Hematopoietic multipotent progenitor cell treated with erythropoietin and hydrocortisone succinate and interleukin-3 and kit ligand, for 17 days (in vitro differentiated cells): ENCODE measurements around the gene C5orf46.
A peak's percentile ranks its signal among the peaks of the same experiment; 100 is the strongest.
"Not testable (repeated sequence)": the region's sequence is repeated elsewhere in the genome, so short reads cannot be mapped to it uniquely, and the experiment has no call there.

ENCODE experiments used
- DNase-seq: peaks from one replicate; pipeline ENCODE4 v3.0.0-alpha.2; 2015; ENCODE audit warnings: low spot score

C5orf46 gene

GRCh38 chr5:147906326-147907095, at the start of gene C5orf46:
C5orf46 (minus strand) TSS chr5:147906538; CDS start chr5:147906501, 37 bp downstream.
- DNase-seq, result no peak

GRCh38 chr5:147954971-147955370, 48.6 kb upstream of the C5orf46 start:
- DNase-seq, result no peak

GRCh38 chr5:147949711-147950573, 43.6 kb upstream of the C5orf46 start:
- peak; percentile 15 for DNase-seq

- DNase-seq, result not testable (repeated sequence)
These were observed 40.4 kb upstream of the C5orf46 start for GRCh38 chr5:147946658-147947274.

- no peak for DNase-seq
These were observed 33.2 kb upstream of the C5orf46 start for GRCh38 chr5:147939431-147940114.

GRCh38 chr5:147935032-147935431, 28.7 kb upstream of the C5orf46 start:
- no peak for DNase-seq

GRCh38 chr5:147930769-147931168, 24.4 kb upstream of the C5orf46 start:
- no peak for DNase-seq

GRCh38 chr5:147927901-147928300, 21.6 kb upstream of the C5orf46 start:
- no peak for DNase-seq

GRCh38 chr5:147925020-147925419, 18.7 kb upstream of the C5orf46 start:
- DNase-seq, result no peak

- DNase-seq, result no peak
These were observed 14.8 kb upstream of the C5orf46 start for GRCh38 chr5:147921136-147921535.

GRCh38 chr5:147920420-147921030, 14.2 kb upstream of the C5orf46 start:
- no peak for DNase-seq

- no peak for DNase-seq
These were observed 12.6 kb upstream of the C5orf46 start for GRCh38 chr5:147918899-147919298.

GRCh38 chr5:147918101-147918685, 11.9 kb upstream of the C5orf46 start:
- DNase-seq, result no peak

- no peak for DNase-seq
These were observed 7.4 kb upstream of the C5orf46 start for GRCh38 chr5:147913786-147914185.

- no peak for DNase-seq
These were observed 5.7 kb upstream of the C5orf46 start for GRCh38 chr5:147912011-147912410.

GRCh38 chr5:147911427-147911826, 5.1 kb upstream of the C5orf46 start:
- no peak for DNase-seq

- no peak for DNase-seq
These were observed 2.2 kb downstream of the C5orf46 start for GRCh38 chr5:147904110-147904509.

- DNase-seq, result no peak
These were observed 3.7 kb downstream of the C5orf46 start for GRCh38 chr5:147902609-147903115.

GRCh38 chr5:147901599-147902039, 4.7 kb downstream of the C5orf46 start:
- DNase-seq, result no peak

- no peak for DNase-seq
These were observed 7.4 kb downstream of the C5orf46 start for GRCh38 chr5:147898875-147899401.

GRCh38 chr5:147895864-147896263, 10.5 kb downstream of the C5orf46 start:
- no peak for DNase-seq
